Measurements from ENCODE around the gene HIVEP3. TPM values are rescaled to one million over a fixed set of nuclear protein-coding genes. Genes with fewer than 3 reads are reported as not detected.

The HIVEP3 gene
- total RNA-seq, 1 donor from 2014 or later, result 0.37 TPM

- TF ChIP-seq EZH2 (IDR thresholded peaks at IDR 0.05), result no peak
- H3K27me3 Mint-ChIP-seq (ENCODE audit: insufficient read depth, low read depth), result peaks cover 3% of the 10 kb centered on the region
Measured at GRCh38 chr1:41849211-41849759, 69.4 kb downstream of the HIVEP3 start.

GRCh38 chr1:41848216-41848952 lies 70.3 kb downstream of the HIVEP3 start:
- Histone ChIP-seq H3K27me3 (no peaks in the 10 kb centered on the region), H3K36me3 (no peaks in the 10 kb centered on the region), H3K79me2 (ENCODE audit: low read depth) (no peaks in the 10 kb centered on the region), H4K20me1 (ENCODE audit: low read depth) (no peaks in the 10 kb centered on the region), H3K9me3 (ENCODE audit: low read depth) (no peaks in the 10 kb centered on the region), H3K27ac (no peak overlapping the region), H2AFZ (replicated peaks) (no peak overlapping the region), H3K4me2 (no peak overlapping the region), H3K9ac (no peak overlapping the region), H3F3A (ENCODE audit: low read depth) (peaks cover 6% of the 10 kb centered on the region), H3K4me1 (peaks cover 6% of the 10 kb centered on the region), H3K4me3 (no peak overlapping the region)
- Mint-ChIP-seq H3K36me3 (no peaks in the 10 kb centered on the region), H3K4me3 (no peak overlapping the region), H3K9me3 (no peaks in the 10 kb centered on the region), H3K4me1 (peaks cover 12% of the 10 kb centered on the region), H3K27ac (no peak overlapping the region), H3K27me3 (ENCODE audit: insufficient read depth, low read depth) (no peaks in the 10 kb centered on the region)
- no peak for DNase-seq (ENCODE audit: low spot score)
- no peak for TF ChIP-seq CTCF (IDR thresholded peaks at IDR 0.05)

More at GRCh38 chr1:41849211-41849759, 69.4 kb downstream of the HIVEP3 start:
- Histone ChIP-seq H3K9me3 (ENCODE audit: low read depth) (no peaks in the 10 kb centered on the region), H3K27ac (no peak overlapping the region), H4K20me1 (ENCODE audit: low read depth) (no peaks in the 10 kb centered on the region), H3K36me3 (no peaks in the 10 kb centered on the region), H2AFZ (replicated peaks) (no peak overlapping the region), H3K4me1 (no peaks in the 10 kb centered on the region), H3K4me2 (no peak overlapping the region), H3K79me2 (ENCODE audit: low read depth) (no peaks in the 10 kb centered on the region), H3K4me3 (no peak overlapping the region), H3F3A (ENCODE audit: low read depth) (peaks cover under 1% of the 10 kb centered on the region), H3K9ac (no peak overlapping the region), H3K27me3 (no peaks in the 10 kb centered on the region)
- no peak for DNase-seq (ENCODE audit: low spot score)
- H3K4me1 Mint-ChIP-seq, result peaks cover 4% of the 10 kb centered on the region
- H3K4me3 Mint-ChIP-seq, result no peak overlapping the region
- H3K9me3 Mint-ChIP-seq, result no peaks in the 10 kb centered on the region
- H3K27ac Mint-ChIP-seq, result no peak overlapping the region
- H3K36me3 Mint-ChIP-seq, result no peaks in the 10 kb centered on the region

- no peak overlapping the region for H3K9ac ChIP-seq
- no peaks in the 10 kb centered on the region for H3K36me3 Mint-ChIP-seq
- TF ChIP-seq EZH2 (IDR thresholded peaks at IDR 0.05), result no peak
- TF ChIP-seq CTCF (IDR thresholded peaks at IDR 0.05), result no peak
- TF ChIP-seq EZH2phosphoT487 (IDR thresholded peaks at IDR 0.05), result no peak
- H3K4me3 Mint-ChIP-seq, result no peak overlapping the region
- H3K27ac ChIP-seq, result no peak overlapping the region
- no peak overlapping the region for H3K4me3 ChIP-seq
- H3K27me3 ChIP-seq, result no peaks in the 10 kb centered on the region
- H3F3A ChIP-seq (ENCODE audit: low read depth), result peaks cover 11% of the 10 kb centered on the region
- peaks cover 12% of the 10 kb centered on the region for H3K4me1 ChIP-seq
- peaks cover 3% of the 10 kb centered on the region for H3K27me3 Mint-ChIP-seq (ENCODE audit: insufficient read depth, low read depth)
- H3K36me3 ChIP-seq, result no peaks in the 10 kb centered on the region
- H2AFZ ChIP-seq (replicated peaks), result no peak overlapping the region
- no peaks in the 10 kb centered on the region for H3K9me3 Mint-ChIP-seq
- H3K4me2 ChIP-seq, result no peak overlapping the region
- no peak overlapping the region for H3K27ac Mint-ChIP-seq
- H3K79me2 ChIP-seq (ENCODE audit: low read depth), result no peaks in the 10 kb centered on the region
- peaks cover 19% of the 10 kb centered on the region for H3K4me1 Mint-ChIP-seq
- no peaks in the 10 kb centered on the region for H4K20me1 ChIP-seq (ENCODE audit: low read depth)
- no peaks in the 10 kb centered on the region for H3K9me3 ChIP-seq (ENCODE audit: low read depth)
- DNase-seq (ENCODE audit: low spot score), result no peak
Measured at GRCh38 chr1:41847733-41848132, 71.0 kb downstream of the HIVEP3 start.
